ENCODE data around the gene HNRNPUL1.

The HNRNPUL1 gene

DNA sequence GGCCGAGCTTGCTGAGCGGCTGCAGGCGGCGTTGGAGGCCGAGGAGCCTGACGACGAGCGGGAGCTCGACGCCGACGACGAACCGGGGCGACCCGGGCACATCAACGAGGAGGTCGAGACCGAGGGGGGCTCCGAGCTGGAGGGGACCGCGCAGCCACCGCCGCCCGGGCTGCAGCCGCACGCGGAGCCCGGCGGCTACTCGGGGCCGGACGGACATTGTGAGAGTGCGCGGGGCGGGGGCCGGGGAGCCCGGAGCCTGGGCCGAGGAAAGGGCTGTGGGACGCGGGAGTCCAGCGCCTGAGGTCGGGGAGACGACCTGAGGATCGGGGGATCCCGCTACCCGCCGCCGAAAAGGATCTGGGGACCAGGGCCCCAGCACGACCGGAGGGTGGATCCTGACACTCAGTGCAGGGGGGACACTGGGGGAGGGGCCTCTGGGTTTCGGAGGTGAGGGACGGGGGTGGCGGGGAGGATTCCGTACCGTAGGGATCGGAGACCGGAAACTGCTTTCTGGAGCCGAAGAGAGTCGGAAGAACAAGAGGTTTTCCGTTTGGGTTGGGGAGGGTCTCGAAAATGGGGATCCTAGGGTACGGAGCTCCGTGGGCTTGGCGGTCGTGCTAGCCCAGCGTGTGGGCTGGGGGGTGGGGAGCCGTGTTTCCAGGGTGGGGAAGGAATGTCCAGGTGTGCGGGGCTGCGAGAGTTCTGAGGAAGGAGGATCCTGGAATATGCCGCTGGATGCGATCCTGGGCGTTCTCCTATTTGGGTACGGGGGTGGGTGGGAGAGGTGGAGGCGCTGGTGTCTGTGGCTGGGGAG lies 616 bp downstream of the HNRNPUL1 start:
- peak overlapping the region; percentile 91 for H3K4me3 ChIP-seq (ENCODE audit: low read depth, low read length)
- peak; percentile 49 for DNase-seq (ENCODE audit: low read depth)
- TF ChIP-seq, protein P1, sequence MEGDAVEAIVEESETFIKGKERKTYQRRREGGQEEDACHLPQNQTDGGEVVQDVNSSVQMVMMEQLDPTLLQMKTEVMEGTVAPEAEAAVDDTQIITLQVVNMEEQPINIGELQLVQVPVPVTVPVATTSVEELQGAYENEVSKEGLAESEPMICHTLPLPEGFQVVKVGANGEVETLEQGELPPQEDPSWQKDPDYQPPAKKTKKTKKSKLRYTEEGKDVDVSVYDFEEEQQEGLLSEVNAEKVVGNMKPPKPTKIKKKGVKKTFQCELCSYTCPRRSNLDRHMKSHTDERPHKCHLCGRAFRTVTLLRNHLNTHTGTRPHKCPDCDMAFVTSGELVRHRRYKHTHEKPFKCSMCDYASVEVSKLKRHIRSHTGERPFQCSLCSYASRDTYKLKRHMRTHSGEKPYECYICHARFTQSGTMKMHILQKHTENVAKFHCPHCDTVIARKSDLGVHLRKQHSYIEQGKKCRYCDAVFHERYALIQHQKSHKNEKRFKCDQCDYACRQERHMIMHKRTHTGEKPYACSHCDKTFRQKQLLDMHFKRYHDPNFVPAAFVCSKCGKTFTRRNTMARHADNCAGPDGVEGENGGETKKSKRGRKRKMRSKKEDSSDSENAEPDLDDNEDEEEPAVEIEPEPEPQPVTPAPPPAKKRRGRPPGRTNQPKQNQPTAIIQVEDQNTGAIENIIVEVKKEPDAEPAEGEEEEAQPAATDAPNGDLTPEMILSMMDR (conservative IDR thresholded peaks at IDR 0.05; ENCODE audit: low read depth, low read length): no peak

DNA sequence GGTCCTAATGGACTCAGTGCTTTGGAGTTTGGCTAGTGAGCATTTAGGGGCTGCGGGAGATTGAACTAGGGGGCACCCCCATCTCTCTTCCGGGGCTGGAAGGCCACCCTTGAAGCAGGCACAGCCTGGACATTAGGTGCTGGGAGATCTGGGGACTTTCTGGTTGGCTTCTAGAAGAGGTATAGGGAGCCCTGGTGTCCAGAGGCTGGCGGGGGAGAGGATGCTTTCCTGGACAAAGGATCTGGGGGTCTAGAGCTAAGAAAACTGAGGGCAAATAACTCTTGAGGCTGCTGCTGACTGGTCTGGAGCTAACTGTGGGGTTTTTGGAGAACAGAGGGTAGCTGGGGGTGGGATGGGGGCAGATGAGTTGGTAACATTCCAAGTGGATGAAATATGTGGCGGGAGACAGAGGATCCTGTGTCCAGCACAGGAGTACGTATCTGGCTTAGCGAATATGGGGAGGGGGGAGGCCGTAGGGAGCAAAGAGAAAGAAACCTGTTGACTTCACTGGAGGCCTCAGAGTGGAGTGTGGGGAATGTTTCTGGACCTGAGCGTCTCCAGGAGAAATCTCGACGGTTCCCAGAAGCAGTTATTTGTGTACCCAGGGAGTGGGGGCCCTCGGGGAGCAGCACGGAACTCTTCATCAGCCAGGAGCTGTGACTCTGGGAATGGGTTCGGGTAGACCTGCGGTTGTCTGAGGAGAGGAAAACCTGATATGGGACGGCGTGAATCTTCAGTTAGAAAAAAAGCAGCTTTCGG lies 1.4 kb downstream of the HNRNPUL1 start:
- peak; percentile 41 for DNase-seq (ENCODE audit: low read depth)
- TF ChIP-seq, protein P1 (conservative IDR thresholded peaks at IDR 0.05; ENCODE audit: low read depth, low read length): no peak
- peak overlapping the region; percentile 91 for H3K4me3 ChIP-seq (ENCODE audit: low read depth, low read length)

DNA sequence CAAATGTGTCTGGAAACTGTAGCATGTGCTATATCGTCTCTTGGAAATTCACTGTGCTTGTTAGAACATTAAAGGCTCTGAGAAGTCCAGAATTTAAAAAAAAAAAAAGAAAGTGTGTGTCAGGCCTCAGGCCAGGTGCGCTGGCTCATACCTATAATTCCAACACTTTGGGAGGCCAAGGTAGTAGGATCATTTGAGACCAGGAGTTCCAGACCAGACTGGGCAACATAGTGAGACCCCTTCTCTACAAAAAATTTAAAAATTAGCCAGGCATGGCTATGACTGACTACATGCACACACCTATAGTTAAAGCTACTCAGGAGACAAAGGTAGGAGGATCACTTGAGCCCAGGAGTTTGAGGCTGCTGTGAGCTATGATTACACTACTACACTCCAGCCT lies 4.9 kb downstream of the HNRNPUL1 start:
- TF ChIP-seq, protein P1 (conservative IDR thresholded peaks at IDR 0.05; ENCODE audit: low read depth, low read length): no peak
- H3K4me3 ChIP-seq (ENCODE audit: low read depth, low read length): no peak overlapping the region

DNA sequence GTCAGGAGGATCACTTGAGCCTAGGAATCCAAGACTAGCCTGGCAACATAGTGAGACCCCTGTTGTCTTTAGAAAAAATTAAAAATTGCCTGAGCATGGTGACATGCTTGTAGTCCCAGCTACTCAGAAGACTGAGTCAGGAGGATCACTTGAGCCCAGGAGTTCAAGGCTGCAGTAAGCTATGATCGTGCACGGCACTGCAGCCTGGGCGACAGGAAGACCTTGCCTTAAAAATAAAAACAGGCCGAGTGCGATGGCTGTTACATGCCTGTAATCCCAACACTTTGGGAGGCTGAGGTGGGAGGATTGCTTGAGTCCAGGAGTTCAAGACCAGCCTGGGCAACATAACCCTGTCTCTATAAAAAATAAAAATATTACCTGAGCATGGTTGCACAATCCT lies 5.4 kb downstream of the HNRNPUL1 start:
- no peak overlapping the region for H3K4me3 ChIP-seq (ENCODE audit: low read depth, low read length)
- TF ChIP-seq, protein P1 (conservative IDR thresholded peaks at IDR 0.05; ENCODE audit: low read depth, low read length): no peak
- DNase-seq (ENCODE audit: low read depth): no peak

More for the DNA sequence above, 4.9 kb downstream of the HNRNPUL1 start:
- no peak for DNase-seq (ENCODE audit: low read depth)

DNA sequence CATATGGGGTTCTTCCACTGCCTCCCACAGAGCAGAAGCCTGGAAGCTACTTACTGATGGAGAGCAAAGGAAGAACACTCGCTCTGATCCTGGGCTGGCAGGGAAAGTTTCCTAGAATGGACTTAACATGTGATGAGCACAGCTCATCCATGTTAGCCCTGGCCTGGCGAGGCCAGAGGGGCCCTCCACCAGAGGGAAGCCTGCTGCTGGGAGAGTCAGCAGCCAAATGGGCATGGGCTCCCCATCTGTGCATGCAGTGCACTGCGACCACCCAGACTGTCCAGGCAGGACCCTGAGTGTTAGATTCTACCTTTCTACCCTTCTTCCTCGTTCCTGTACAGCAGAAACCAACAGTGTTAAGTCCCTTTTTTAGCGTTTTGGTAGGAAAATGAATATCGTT lies 8.9 kb downstream of the HNRNPUL1 start:
- H3K4me3 ChIP-seq (ENCODE audit: low read depth, low read length): no peak overlapping the region
- TF ChIP-seq, protein P1 (conservative IDR thresholded peaks at IDR 0.05; ENCODE audit: low read depth, low read length): no peak
- DNase-seq (ENCODE audit: low read depth): no peak

DNA sequence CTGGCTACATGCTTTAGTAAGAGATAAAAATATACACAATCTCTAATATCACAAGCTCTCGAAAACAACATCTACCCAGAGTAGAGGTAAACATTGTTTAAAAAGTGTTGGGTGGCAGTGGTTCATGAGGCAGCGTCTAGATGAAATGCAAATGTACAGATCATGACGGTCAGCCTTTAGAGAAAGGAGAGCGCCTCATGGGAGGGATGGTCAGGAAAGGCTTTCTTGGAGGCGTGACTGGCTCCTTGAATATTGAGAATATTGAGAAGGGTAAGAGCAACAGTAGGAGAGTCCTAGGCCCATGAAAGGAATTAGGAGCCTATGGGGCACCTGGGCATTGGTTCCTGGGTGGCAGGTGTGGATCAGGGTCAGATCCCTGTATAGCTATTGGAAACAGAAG lies 10.6 kb downstream of the HNRNPUL1 start:
- no peak for DNase-seq (ENCODE audit: low read depth)
- TF ChIP-seq, protein P1 (conservative IDR thresholded peaks at IDR 0.05; ENCODE audit: low read depth, low read length): no peak
- H3K4me3 ChIP-seq (ENCODE audit: low read depth, low read length): no peak overlapping the region
